Epithelial cell of prostate (primary cell): Measurements from ENCODE around the gene STAC2.
A peak's percentile ranks its signal among the peaks of the same experiment; 100 is the strongest.
"Not testable (repeated sequence)": the region's sequence is repeated elsewhere in the genome, so short reads cannot be mapped to it uniquely, and the experiment has no call there.

Experiments used
- DNase-seq: peaks from one replicate; pipeline ENCODE4 v3.0.0-alpha.2; 2011; ENCODE audit warnings: low read depth, low spot score
- H3K27ac ChIP-seq: fragments of 450-650 bp; 2 replicates; pipeline ENCODE4 v1.5.1; 2017; ENCODE audit warnings: mild to moderate bottlenecking

Gene STAC2, protein sequence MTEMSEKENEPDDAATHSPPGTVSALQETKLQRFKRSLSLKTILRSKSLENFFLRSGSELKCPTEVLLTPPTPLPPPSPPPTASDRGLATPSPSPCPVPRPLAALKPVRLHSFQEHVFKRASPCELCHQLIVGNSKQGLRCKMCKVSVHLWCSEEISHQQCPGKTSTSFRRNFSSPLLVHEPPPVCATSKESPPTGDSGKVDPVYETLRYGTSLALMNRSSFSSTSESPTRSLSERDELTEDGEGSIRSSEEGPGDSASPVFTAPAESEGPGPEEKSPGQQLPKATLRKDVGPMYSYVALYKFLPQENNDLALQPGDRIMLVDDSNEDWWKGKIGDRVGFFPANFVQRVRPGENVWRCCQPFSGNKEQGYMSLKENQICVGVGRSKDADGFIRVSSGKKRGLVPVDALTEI

DNA sequence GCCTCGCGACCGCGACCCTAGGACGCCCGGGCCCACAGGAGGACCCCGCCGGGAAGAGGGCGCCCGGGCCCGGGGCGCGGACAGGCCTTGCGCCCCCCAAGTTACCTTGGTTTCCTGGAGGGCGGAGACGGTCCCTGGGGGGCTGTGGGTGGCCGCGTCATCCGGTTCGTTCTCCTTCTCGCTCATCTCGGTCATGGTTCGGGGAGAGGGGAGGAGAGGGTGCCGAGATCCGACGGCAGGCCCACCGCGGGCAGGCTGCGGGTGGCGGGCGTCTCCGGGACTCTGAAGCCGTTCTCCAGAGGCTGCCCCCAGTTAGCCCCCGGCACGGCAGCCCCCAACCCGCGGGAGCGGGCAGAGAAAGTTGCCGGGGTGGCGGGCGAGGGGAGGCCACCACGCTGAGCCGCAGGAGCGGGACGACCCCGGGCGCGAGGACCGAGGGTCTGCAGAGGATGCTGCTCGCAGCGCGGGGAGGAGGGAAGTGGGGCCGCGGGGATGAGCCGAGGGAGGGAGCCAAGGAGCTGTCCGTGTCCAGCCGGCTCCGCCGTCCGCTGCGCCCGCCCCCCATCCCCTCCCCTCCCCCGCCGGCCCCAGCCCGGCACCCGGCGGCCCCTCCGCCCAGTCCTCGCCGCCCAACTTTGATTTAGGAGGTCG, at the start of gene STAC2:
Gene STAC2, minus strand, starts transcription at position 638 of the 651 bp plus-strand sequence. Its CDS starts 443 bp downstream, at position 195.
- no peak within 1 kb of the TSS for H3K27ac ChIP-seq
- no peak for DNase-seq

DNA sequence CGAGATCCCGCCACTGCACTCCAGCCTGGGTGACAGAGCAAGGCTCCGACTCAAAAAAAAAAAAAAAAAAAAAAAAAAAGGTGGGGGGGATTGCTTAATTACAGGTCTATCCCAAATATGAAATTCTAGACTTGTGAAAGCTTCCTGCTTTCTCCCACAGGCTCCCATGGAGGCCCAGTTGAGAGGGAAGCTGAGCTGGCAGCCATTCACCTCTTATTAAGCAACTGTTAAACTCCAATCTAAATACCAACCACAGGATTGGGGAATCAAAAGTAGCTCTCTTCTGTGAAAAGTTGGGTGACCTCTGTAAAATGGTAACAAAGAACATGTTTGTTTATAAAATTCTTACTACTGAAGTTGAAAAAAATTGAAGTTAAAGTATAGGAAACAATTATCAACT, 45.8 kb upstream of the STAC2 start:
- no peak overlapping the region for H3K27ac ChIP-seq
- DNase-seq: no peak

DNA sequence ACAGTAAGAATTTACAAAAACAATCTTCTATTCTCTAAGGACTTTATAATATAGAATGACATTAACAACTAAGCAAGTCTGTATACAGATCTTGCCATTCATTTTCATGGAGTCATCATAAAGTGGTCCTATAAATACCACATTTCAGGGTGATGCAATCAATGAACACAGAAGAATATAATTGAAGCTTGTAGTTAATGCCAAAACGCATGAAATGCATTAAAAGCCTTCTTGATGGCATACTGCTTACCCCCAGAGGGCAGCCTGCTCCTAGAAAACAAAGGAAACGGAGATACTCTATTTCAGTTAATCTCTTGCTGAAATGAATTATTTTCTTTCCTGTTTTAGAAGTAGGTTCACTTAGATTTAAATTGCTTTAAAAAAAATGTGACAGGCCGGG, 45.2 kb upstream of the STAC2 start:
- DNase-seq: no peak
- no peak overlapping the region for H3K27ac ChIP-seq

DNA sequence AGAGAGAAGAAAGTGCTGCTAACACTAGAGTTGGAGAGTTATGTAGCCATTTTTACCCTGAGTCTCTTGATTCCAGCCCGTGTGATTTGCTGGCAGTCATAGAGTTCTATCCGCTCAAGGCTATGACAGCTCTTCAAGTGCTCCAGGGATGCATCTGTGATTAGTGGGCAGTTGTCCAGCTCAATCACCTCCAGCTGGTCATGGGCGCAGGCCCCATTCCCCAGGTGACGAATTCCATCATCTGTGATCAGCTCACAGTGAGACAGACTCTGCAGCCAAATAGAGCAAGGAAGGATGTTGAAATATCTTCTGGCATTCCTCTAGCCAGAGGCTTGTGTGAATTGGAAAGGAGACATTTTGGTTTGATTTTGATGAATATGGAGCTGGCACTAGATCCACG, 38.4 kb upstream of the STAC2 start:
- no peak for DNase-seq
- H3K27ac ChIP-seq: no peak overlapping the region

DNA sequence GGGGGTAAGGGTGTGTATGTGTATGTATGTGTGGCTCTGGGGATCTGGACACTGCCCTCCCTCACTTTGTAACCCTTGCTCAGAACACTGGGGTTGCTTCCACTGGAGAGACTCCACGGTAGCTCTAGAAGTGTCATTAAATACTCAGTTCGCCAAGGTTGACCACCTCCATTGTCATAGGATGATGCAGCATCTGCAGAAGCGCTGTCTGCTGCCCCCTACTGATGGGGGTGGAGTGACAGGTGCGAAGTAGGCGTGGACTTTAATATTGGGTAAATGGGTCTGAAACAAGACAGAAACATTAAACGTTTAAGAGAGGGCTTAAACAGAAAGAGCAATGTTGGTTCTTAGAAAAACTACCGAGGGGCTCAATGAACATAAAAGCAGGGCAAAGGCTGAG, 35.5 kb upstream of the STAC2 start:
- no peak for DNase-seq
- H3K27ac ChIP-seq: no peak overlapping the region

DNA sequence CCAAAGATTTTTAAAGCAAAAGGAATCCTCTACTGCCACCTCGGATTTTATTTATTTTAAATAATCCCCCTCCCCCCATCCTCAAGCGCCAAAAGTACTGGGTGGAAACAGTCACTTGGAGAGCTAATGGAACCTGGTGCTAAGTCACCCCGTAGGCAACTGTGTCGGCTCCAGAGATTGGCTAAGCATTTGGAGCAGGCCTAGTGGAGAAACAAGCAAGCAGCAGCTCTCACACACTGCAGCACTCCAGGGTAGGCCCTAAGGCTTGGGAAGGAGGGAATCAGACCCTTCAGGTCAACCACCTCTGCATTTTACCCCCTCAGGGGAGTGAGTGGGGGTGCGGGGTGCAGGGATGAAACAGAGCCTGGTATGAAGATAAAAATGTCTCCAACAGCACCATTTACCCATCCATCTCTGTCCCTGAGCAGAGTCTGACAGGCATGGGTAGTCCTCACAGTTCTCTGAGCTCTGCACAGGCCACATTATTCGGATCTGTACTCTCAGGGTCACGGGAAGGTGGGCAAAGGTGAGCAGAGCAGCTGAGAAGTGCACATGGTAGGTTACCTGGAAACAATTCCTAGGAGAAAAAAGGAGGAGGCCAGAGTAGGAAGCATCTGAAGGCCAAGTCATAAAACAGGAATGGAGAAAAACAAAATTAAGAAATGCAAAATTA, 27.2 kb upstream of the STAC2 start:
- no peak for DNase-seq
- H3K27ac ChIP-seq: no peak overlapping the region

DNA sequence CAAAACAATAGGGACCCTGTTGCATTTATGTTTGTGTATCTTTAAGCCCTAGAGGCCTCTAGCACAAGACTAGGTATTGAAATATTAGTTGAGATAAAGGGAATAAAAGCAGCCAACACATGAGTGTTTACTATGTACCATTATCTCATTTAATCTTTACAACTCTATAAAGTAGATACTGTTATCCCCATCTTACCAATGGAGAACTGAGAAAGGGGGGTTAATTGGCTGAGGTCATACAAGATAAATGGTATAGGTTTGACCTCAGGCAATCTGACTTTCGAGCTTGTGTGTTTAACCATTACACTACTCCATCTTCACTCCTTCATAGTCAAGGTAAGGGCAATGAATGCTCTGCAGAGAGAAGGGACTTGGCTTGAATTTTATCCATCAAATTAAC, 26.3 kb upstream of the STAC2 start:
- no peak overlapping the region for H3K27ac ChIP-seq
- DNase-seq: no peak

DNA sequence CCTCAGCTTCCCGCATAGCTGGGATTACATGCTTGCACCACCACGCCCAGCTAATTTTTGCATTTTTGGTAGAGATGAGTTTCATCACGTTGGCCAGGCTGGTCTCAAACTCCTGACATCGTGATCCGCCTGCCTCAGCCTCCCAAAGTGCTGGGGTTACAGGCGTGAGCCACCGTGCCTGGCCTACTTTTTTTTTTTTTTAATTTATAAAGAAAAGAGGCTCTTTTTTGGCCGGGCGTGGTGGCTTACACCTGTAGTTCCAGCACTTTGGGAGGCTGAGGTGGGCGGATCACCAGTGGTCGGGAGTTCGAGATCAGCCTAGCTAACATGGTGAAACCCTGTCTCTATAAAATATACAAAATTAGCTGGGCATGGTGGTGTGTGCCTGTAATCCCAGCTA, 24.3 kb upstream of the STAC2 start:
- not testable (repeated sequence) for H3K27ac ChIP-seq, DNase-seq

DNA sequence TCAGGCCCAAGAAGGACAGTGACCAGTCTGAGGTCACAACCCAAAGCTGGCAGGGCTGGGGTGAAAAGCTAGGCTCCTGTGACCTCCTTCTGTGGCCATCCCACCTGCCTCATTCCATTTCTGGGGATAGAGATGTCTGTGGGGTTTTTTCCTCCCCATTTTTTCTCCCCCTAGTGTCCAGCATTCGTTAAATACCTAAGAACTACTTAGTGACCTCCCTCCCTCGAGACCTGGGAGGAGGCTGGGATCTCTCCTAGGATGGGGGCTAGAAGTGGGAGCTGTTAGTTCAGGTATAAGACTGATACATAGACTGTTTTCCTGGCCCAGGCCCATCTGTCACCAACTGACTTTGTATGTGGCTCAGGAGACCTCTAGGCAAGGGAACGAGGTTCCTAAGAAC, 20.5 kb upstream of the STAC2 start:
- no peak overlapping the region for H3K27ac ChIP-seq
- no peak for DNase-seq

DNA sequence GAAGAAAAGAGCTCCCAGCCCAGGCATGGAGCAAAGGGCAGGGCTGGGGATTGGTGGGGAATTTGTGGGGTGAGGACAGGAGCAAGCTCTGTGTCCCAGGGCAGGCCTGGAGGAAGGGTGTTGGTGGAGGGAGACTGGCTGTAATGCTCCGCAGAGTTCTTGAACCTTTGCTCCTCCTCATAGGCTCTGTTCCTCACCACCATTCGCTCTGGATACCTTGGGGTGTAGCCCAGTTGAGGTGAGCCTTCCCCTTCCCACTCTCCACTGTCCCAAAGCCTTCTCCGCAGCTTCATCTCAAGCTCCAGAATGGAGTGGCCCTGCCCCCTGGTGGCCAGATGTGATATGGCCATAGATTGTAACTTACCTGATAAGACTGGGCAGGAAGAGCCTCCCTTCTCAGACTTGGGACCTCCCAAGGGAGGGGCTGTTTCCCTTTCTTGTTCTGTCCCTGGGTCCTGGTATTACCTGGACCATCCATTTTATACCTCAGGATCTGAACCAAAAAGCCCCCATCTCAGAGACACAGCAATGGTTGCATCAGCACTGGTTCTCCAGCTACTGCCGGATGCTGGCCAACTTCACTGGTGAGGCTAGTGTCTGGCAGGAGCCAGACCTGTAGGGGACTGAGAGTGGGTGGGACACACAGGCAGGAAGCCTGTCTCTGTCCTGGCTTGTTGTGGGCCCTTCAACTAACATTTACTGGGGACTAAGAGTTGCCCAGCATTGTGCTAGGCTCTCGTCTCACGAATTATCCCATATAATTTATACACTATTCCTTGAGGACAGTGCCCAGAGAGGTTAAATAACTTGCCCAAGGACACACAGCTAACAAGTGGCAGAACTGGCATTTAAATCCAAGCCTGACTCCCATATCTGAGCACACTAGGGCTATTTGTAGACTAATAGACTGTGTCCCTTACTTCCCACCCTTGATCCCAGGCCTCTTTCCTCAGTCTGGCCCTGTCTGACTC, 19.1 kb upstream of the STAC2 start:
- peak; percentile 31 for DNase-seq
- H3K27ac ChIP-seq: peak overlapping the region; percentile 36

DNA sequence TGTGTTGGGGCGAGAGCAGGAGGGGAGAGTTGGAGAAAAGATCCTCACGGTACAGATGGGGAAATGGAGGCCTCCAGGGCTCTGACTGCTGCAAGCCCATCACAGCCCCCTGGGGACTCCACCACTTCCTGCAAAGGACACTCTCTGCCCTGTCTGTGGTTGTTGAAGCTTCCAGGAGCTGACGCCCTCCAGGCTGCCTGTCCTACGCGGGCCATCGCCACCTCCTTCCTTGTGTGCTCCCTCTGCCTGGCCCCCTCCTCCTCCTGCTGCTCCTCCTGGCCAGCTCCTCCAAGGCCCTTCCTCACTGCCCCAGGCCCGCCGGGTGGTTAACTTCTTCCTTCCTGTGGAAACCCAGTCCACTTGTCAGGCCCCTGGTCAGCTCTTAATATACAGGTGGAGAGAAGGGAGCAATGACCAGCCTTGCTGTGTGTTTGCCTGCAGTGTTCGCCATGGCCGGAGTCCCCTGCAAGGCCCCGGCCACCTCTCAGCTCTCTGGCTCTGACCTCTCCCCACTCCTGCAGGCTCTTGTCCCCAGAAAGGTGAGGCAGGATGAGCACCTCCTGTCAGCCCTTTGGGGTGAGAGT, 18.4 kb upstream of the STAC2 start:
- DNase-seq: no peak
- H3K27ac ChIP-seq: no peak overlapping the region

DNA sequence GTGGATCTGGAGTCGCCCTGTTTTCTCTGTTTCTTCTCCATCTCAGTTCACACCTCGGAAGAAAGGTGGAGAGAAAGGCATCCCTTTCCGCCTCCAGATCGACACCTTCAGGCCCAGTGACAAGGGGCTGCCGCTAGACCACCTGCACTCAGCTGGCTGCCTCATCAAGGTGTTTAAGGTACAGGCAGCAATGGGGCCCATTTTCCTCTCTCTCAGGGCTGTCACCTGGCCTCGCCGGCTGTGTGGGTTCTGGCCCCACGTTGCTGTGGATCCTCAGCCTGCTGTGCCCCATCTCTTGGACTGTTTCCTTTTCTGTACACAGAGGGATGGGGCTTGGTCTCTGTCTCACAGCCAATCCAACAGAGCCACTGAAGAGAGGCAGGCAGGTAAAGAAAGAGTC, 17.4 kb upstream of the STAC2 start:
- no peak overlapping the region for H3K27ac ChIP-seq
- DNase-seq: no peak

DNA sequence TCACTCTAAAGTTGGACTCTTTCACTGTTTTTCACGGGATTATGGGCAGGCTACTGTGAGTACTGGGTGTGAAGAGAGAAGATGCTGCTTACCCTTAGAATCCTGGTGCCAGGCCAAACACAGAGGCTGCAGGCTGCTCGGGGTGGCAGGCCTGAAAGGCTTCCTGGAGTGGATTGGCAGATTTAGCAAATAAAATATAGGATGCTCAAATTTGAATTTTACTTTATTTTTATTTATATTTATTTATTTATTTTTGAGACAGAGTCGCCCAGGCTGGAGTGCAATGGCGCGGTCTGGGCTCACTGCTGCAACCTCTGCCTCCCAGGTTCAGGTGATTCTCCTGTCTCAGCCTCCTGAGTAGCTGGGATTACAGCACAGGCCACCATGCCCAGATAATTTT, 14.9 kb upstream of the STAC2 start:
- no peak overlapping the region for H3K27ac ChIP-seq
- no peak for DNase-seq

DNA sequence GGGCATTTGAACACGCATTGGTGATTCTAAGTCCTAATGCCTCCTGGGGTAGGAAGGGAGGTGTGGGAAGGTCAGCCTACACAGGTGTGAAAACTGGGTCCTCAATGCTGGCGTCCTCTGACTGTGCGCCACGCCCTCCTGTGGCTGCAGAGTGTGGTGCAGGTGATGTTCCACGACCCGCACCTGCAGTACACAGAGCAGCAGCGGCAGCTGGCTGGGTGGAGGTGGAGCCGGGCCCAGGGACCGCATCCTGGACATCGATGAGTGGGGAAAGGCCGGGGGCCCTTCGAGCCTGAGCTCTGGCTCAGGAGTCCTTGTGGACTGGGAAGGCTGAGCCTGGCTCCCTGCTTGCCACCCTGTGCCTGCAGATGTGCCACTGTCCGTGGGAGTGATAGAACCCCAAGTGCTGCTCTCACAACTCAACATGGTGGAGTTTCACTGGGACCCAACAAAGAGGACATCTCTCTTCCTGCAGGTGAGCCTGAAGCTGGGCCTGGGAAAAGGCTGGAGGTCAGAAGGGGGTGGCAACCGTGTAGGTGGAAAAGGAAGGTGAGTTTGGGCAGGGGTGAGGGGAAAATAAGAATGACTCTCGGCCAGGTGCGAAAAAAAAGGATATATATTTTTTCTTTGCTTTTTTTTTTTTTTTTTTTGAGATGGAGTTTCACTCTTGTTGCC, 14.0 kb upstream of the STAC2 start:
- no peak for DNase-seq
- H3K27ac ChIP-seq: no peak overlapping the region

DNA sequence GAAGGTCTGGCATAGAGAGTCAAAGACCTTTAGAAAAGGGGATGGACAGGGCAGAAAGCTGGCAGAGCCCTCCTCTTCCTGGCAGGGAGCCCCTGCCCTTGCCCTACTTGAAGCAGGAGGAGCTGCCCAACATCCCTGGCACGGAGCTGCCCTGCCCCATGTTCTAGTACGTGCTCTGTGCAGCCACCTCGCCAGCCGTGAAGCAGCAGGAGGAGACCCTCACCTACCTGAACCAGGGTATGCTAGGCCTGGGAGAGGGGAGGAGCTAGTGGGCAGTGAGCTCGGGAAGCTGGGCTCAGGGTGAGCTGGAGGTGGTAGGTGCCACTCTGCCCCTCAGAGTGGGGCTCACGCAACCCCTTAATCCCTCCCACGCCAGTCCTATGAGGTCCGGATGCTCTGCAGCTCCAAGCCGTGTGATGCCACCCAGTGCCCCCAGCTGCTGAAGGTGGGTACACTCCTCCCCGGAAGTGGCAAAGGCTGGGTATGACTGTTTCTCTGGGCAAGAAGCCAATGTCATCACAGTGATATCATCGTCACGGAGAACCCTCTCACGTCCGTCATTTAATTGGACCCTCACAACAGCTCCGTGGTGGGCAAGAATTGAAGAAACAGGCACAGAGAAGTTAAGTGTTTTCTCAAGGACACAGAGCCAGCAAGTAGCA, 12.7 kb upstream of the STAC2 start:
- H3K27ac ChIP-seq: no peak overlapping the region
- DNase-seq: peak; percentile 31

DNA sequence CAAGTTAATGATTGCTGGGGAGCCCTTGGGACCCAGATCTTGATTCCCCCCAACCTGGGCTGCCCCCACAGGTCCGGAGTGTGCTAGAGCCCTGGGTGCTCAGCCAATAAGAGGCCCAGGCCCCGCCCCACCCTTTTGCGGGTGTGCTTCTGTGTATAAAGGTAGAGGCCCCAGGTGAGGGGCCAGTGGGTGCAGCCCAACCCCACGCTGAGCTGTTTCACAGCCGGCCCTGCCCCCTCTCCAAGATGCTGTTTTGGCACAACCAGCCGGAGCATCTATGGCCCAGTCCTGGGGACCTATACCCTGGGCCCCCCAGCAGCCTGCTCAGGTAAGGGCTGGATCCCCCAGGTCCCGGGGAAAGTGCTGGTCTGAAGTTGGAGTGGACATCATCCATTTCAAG, 11.8 kb upstream of the STAC2 start:
- no peak for DNase-seq
- H3K27ac ChIP-seq: no peak overlapping the region

DNA sequence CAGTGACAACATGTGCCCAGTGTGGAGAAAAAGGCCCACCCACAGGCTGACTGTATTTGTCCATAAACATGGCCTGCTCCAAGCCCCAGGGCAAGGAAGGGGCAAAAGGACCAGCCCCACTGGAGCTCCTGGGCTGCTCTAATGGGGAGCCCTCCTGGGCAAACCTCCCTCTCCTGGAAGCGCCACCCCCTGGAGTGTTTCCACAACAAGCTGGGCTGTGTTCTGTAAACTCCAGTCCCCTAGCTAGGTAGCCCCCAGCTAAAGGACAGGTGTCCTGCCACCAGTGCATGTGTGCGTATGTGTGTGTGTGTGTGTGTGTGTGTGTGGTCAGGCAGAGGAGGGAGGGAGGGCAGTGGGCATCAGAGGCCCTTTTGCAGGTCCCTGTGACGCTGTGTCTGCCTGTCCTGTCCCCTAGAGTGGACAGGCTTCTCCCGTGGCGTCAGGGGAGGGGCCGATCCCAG, 11.3 kb upstream of the STAC2 start:
- no peak overlapping the region for H3K27ac ChIP-seq
- no peak for DNase-seq

DNA sequence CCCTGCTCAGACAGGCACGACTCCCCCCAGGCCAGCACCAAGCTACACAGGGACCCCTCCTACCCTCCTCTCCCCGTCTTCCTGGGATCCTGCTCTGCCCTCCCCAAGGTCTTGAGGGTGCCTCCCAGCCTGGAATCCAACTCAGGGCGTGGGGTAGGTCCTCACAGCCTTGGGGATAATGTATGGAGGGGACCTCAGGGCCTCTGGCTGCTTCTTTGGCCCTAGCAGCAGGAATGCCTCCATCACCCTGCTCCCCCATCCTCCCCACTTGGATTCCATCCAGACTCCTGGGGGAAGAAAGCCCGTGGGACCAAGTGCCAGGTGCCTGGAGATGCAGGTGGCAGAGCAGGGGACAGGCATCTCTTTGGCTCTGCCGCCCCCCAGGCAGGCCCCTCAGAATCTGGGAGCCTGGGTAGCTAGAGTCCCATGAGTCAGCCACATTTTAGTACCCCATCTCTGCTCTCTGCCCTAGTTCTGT, 10.7 kb upstream of the STAC2 start:
- DNase-seq: no peak
- no peak overlapping the region for H3K27ac ChIP-seq
